Endometrial microvascular endothelial cells (primary cell): Measurements from ENCODE around the gene TAC3. TPM values are rescaled to one million over a fixed set of nuclear protein-coding genes. Genes with fewer than 3 reads are reported as not detected.
"Not testable (repeated sequence)": the region's sequence is repeated elsewhere in the genome, so short reads cannot be mapped to it uniquely, and the experiment has no call there.

Source experiments
- in situ Hi-C: cut with HindIII; loops from 2 replicates; pipeline ENCODE4 v1.10.0; 2017; ENCODE audit warnings: low sequenced_read_pairs, low pct_unique_long_range_greater_than_20kb; ENCODE audit errors: inconsistent ontology term
- total RNA-seq: library from RNA; depleted of rRNA; stranded (reverse); fragments of >200 nt; gene quantifications from one replicate; pipeline ENCODE4 v1.2.3, GENCODE V29; 2015; ENCODE audit errors: inconsistent ontology term

TAC3 gene
- total RNA-seq, 1 donor from 2014 or later, result not detected

GRCh38 chr12:56989861-56990610 is 26.3 kb downstream of the TAC3 start:
- in situ Hi-C loops, result no loop called here

- in situ Hi-C loops, result no loop called here
Measured at GRCh38 chr12:56988207-56988739, 28.1 kb downstream of the TAC3 start.

GRCh38 chr12:56987551-56988053 is 28.7 kb downstream of the TAC3 start:
- in situ Hi-C loops, result no loop called here

GRCh38 chr12:56987011-56987410 is 29.3 kb downstream of the TAC3 start:
- in situ Hi-C loops, result no loop called here

GRCh38 chr12:56985714-56986113 is 30.6 kb downstream of the TAC3 start:
- in situ Hi-C loops, result not testable (repeated sequence)

- in situ Hi-C loops, result no loop called here
Measured at GRCh38 chr12:56983386-56983785, 32.9 kb downstream of the TAC3 start.

- in situ Hi-C loops, result not testable (repeated sequence)
Measured at GRCh38 chr12:56982578-56983236, 33.6 kb downstream of the TAC3 start.

GRCh38 chr12:56980941-56981530 is 35.3 kb downstream of the TAC3 start:
- in situ Hi-C loops, result no loop called here

GRCh38 chr12:56980268-56980667 is 36.1 kb downstream of the TAC3 start:
- in situ Hi-C loops, result no loop called here

- in situ Hi-C loops, result no loop called here
Measured at GRCh38 chr12:56979628-56980027, 36.7 kb downstream of the TAC3 start.

GRCh38 chr12:56978397-56979138 is 37.8 kb downstream of the TAC3 start:
- in situ Hi-C loops, result no loop called here

- in situ Hi-C loops, result not testable (repeated sequence)
Measured at GRCh38 chr12:56977361-56977760, 39.0 kb downstream of the TAC3 start.

GRCh38 chr12:56974224-56974623 is 42.1 kb downstream of the TAC3 start:
- in situ Hi-C loops, result not testable (repeated sequence)

- in situ Hi-C loops, result not testable (repeated sequence)
Measured at GRCh38 chr12:56968910-56969309, 47.4 kb downstream of the TAC3 start.

- in situ Hi-C loops, result not testable (repeated sequence)
Measured at GRCh38 chr12:56965997-56966642, 50.2 kb downstream of the TAC3 start.

- in situ Hi-C loops, result not testable (repeated sequence)
Measured at GRCh38 chr12:56965124-56965523, 51.2 kb downstream of the TAC3 start.

- in situ Hi-C loops, result not testable (repeated sequence)
Measured at GRCh38 chr12:56963557-56963956, 52.8 kb downstream of the TAC3 start.

GRCh38 chr12:56962247-56962646 is 54.1 kb downstream of the TAC3 start:
- in situ Hi-C loops, result not testable (repeated sequence)
